ENCODE data around the gene LIMD2.

LIMD2 gene

GRCh38 chr17:63694229-63694949, 5.5 kb downstream of the LIMD2 start:
- TF ChIP-seq SIN3A (IDR thresholded peaks at IDR 0.05; ENCODE audit: borderline replicate concordance, insufficient read depth, low read length): no peak
- no peak for TF ChIP-seq FOXP2 (optimal IDR thresholded peaks at IDR 0.05; ENCODE audit: borderline replicate concordance, extremely low read depth, extremely low read length, insufficient read depth)

GRCh38 chr17:63693411-63694113, 6.4 kb downstream of the LIMD2 start:
- no peak for TF ChIP-seq POLR2AphosphoS5 (IDR thresholded peaks at IDR 0.05; ENCODE audit: low read depth, low read length)
- no peak for TF ChIP-seq SIN3A (IDR thresholded peaks at IDR 0.05; ENCODE audit: borderline replicate concordance, insufficient read depth, low read length)
- no peak for TF ChIP-seq TAF1 (IDR thresholded peaks at IDR 0.05; ENCODE audit: borderline replicate concordance, insufficient read depth, low read length)
- TF ChIP-seq FOXP2 (optimal IDR thresholded peaks at IDR 0.05; ENCODE audit: borderline replicate concordance, extremely low read depth, extremely low read length, insufficient read depth): no peak
- no peak for TF ChIP-seq REST (IDR thresholded peaks at IDR 0.05; ENCODE audit: insufficient read depth in 1 of 2, low read depth in 2 of 2, low read length in 2 of 2)

GRCh38 chr17:63692195-63692816, 7.6 kb downstream of the LIMD2 start:
- TF ChIP-seq FOXP2 (optimal IDR thresholded peaks at IDR 0.05; ENCODE audit: borderline replicate concordance, extremely low read depth, extremely low read length, insufficient read depth): no peak
- no peak for TF ChIP-seq SIN3A (IDR thresholded peaks at IDR 0.05; ENCODE audit: borderline replicate concordance, insufficient read depth, low read length)
- TF ChIP-seq REST (IDR thresholded peaks at IDR 0.05; ENCODE audit: insufficient read depth in 1 of 2, low read depth in 2 of 2, low read length in 2 of 2): no peak
- TF ChIP-seq POLR2AphosphoS5 (IDR thresholded peaks at IDR 0.05; ENCODE audit: low read depth, low read length): no peak
- no peak for TF ChIP-seq TAF1 (IDR thresholded peaks at IDR 0.05; ENCODE audit: borderline replicate concordance, insufficient read depth, low read length)

GRCh38 chr17:63689479-63689878, 10.4 kb downstream of the LIMD2 start:
- TF ChIP-seq TAF1 (IDR thresholded peaks at IDR 0.05; ENCODE audit: borderline replicate concordance, insufficient read depth, low read length) (no peak), REST (IDR thresholded peaks at IDR 0.05; ENCODE audit: insufficient read depth in 1 of 2, low read depth in 2 of 2, low read length in 2 of 2) (no peak), SIN3A (IDR thresholded peaks at IDR 0.05; ENCODE audit: borderline replicate concordance, insufficient read depth, low read length) (no peak), FOXP2 (optimal IDR thresholded peaks at IDR 0.05; ENCODE audit: borderline replicate concordance, extremely low read depth, extremely low read length, insufficient read depth) (no peak), POLR2AphosphoS5 (IDR thresholded peaks at IDR 0.05; ENCODE audit: low read depth, low read length) (no peak)

GRCh38 chr17:63688396-63689020, 11.4 kb downstream of the LIMD2 start:
- no peak for TF ChIP-seq SIN3A (IDR thresholded peaks at IDR 0.05; ENCODE audit: borderline replicate concordance, insufficient read depth, low read length)
- no peak for TF ChIP-seq FOXP2 (optimal IDR thresholded peaks at IDR 0.05; ENCODE audit: borderline replicate concordance, extremely low read depth, extremely low read length, insufficient read depth)
- TF ChIP-seq POLR2AphosphoS5 (IDR thresholded peaks at IDR 0.05; ENCODE audit: low read depth, low read length): no peak
- no peak for TF ChIP-seq TAF1 (IDR thresholded peaks at IDR 0.05; ENCODE audit: borderline replicate concordance, insufficient read depth, low read length)
- no peak for TF ChIP-seq REST (IDR thresholded peaks at IDR 0.05; ENCODE audit: insufficient read depth in 1 of 2, low read depth in 2 of 2, low read length in 2 of 2)

Data from PFSK-1 (cell line).